Sigmoid colon (tissue), 4 donors: ENCODE results near the gene SMCR8.

Experiments used
- POLR2A ChIP-seq, 2 donors: fragments of 450-650 bp; IDR thresholded peaks; one replicate each; pipeline ENCODE4 v1.6.1; 2016; ENCODE audit warnings: antibody characterized with exemption in 2 of 2, mild to moderate bottlenecking in 2 of 2, moderate library complexity in 2 of 2
- POLR2AphosphoS5 ChIP-seq, 4 donors: sonication (generic); formaldehyde crosslinking; IDR thresholded peaks; one replicate each; pipeline ENCODE4 v1.6.1; 2017; ENCODE audit warnings: antibody characterized with exemption in 4 of 4
- TF ChIP-seq, protein P1 (sequence below), 4 experiments: fragments of 450-650 bp in 3 of 4; fragments of 200-600 bp in 1 of 4; IDR thresholded peaks; one replicate each; pipeline ENCODE4 v1.5.1; 2016 to 2019; ENCODE audit warnings: antibody characterized with exemption in 4 of 4, mild to moderate bottlenecking in 3 of 4, moderate library complexity in 2 of 4

DNA sequence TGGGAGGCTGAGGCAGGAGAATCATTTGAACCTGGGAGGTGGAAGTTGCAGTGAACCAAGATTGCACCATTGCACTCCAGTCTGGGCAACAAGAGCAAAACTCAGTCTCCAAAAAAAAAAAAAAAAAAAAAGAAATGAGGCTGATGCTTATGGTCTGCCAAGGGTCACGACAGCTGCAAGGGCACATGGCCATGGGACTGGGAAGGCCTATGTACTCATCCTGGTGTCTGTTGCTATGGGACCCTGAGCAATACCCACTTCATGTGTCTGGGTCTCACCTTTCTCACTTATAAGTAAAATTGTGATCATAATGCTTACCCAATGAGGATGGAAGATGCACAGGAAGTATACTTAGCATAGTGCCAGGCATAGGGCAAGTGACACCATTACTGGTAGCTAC lies 38.0 kb upstream of the SMCR8 start:
- TF ChIP-seq, protein P1, sequence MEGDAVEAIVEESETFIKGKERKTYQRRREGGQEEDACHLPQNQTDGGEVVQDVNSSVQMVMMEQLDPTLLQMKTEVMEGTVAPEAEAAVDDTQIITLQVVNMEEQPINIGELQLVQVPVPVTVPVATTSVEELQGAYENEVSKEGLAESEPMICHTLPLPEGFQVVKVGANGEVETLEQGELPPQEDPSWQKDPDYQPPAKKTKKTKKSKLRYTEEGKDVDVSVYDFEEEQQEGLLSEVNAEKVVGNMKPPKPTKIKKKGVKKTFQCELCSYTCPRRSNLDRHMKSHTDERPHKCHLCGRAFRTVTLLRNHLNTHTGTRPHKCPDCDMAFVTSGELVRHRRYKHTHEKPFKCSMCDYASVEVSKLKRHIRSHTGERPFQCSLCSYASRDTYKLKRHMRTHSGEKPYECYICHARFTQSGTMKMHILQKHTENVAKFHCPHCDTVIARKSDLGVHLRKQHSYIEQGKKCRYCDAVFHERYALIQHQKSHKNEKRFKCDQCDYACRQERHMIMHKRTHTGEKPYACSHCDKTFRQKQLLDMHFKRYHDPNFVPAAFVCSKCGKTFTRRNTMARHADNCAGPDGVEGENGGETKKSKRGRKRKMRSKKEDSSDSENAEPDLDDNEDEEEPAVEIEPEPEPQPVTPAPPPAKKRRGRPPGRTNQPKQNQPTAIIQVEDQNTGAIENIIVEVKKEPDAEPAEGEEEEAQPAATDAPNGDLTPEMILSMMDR (IDR thresholded peaks at IDR 0.05) = no peak
- TF ChIP-seq POLR2AphosphoS5 (IDR thresholded peaks at IDR 0.05) (no peak), POLR2A (IDR thresholded peaks at IDR 0.05) (no peak)
